ENCODE measurements around the gene RREB1. TPM values are rescaled to one million over a fixed set of nuclear protein-coding genes. Genes with fewer than 3 reads are reported as not detected.
A peak's percentile ranks its signal among the peaks of the same experiment; 100 is the strongest.
"Not testable (repeated sequence)": the region's sequence is repeated elsewhere in the genome, so short reads cannot be mapped to it uniquely, and the experiment has no call there.

The RREB1 gene
- total RNA-seq, 1 donor from 2014 or later: 57.6 TPM

- Mint-ChIP-seq H3K27me3 (ENCODE audit: unreplicated experiment) (peaks cover 18% of the 10 kb centered on the region), H3K27ac (ENCODE audit: unreplicated experiment) (no peak overlapping the region), H3K4me3 (ENCODE audit: unreplicated experiment) (peak overlapping the region; percentile 90), H3K36me3 (ENCODE audit: low read depth, unreplicated experiment) (peaks cover 6% of the 10 kb centered on the region), H3K4me1 (ENCODE audit: unreplicated experiment) (peaks cover 8% of the 10 kb centered on the region), H3K9me3 (ENCODE audit: unreplicated experiment) (no peaks in the 10 kb centered on the region)
- no peak for DNase-seq (ENCODE audit: low spot score)
- no peak for TF ChIP-seq CTCF (IDR thresholded peaks at IDR 0.05; ENCODE audit: unreplicated experiment)
Observed at GRCh38 chr6:7262746-7263518, 155.2 kb downstream of the RREB1 start.

DNA sequence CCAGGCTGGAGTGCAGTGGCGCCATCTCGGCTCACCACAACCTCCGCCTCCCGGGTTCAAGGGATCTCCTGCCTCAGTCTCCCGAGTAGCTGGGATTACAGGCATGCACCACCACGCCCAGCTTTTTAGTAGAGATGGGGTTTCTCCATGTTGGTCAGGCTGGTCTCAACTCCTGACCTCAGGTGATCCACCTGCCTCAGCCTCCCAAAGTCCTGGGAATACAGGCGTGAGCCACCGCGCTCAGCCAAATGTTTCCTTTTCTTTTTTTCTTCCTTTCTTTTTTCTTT is 155.7 kb downstream of the RREB1 start:
- not testable (repeated sequence) for H3K9me3 Mint-ChIP-seq (ENCODE audit: unreplicated experiment); H3K27ac Mint-ChIP-seq (ENCODE audit: unreplicated experiment); H3K4me1 Mint-ChIP-seq (ENCODE audit: unreplicated experiment); H3K4me3 Mint-ChIP-seq (ENCODE audit: unreplicated experiment); H3K36me3 Mint-ChIP-seq (ENCODE audit: low read depth, unreplicated experiment); DNase-seq (ENCODE audit: low spot score)
- H3K27me3 Mint-ChIP-seq (ENCODE audit: unreplicated experiment): peaks cover 18% of the 10 kb centered on the region

DNA sequence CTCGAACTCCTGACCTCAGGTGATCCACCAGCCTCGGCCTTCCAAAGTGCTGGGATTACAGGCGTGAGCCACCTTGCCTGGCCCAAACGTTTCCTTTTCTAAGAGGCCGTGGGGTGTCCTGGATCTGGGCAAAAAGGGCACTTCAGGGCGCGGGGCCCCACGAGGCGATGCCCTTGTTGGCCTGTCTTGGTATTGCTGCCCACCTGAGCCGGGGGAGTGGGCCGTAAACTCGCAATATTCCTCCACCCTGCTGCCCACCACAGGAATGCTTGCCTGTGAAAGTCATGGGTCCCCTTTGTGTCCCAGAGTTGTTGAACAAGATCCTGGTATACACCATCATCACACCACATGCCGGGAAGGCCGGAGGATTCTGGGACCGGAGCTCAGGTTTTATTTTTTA is 156.3 kb downstream of the RREB1 start:
- peaks cover 4% of the 10 kb centered on the region for H3K36me3 Mint-ChIP-seq (ENCODE audit: low read depth, unreplicated experiment)
- TF ChIP-seq CTCF (IDR thresholded peaks at IDR 0.05; ENCODE audit: unreplicated experiment): no peak
- H3K27ac Mint-ChIP-seq (ENCODE audit: unreplicated experiment): no peak overlapping the region
- DNase-seq (ENCODE audit: low spot score): no peak
- H3K4me3 Mint-ChIP-seq (ENCODE audit: unreplicated experiment): no peak overlapping the region
- H3K4me1 Mint-ChIP-seq (ENCODE audit: unreplicated experiment): peaks cover 8% of the 10 kb centered on the region
- no peaks in the 10 kb centered on the region for H3K9me3 Mint-ChIP-seq (ENCODE audit: unreplicated experiment)
- peaks cover 15% of the 10 kb centered on the region for H3K27me3 Mint-ChIP-seq (ENCODE audit: unreplicated experiment)

DNA sequence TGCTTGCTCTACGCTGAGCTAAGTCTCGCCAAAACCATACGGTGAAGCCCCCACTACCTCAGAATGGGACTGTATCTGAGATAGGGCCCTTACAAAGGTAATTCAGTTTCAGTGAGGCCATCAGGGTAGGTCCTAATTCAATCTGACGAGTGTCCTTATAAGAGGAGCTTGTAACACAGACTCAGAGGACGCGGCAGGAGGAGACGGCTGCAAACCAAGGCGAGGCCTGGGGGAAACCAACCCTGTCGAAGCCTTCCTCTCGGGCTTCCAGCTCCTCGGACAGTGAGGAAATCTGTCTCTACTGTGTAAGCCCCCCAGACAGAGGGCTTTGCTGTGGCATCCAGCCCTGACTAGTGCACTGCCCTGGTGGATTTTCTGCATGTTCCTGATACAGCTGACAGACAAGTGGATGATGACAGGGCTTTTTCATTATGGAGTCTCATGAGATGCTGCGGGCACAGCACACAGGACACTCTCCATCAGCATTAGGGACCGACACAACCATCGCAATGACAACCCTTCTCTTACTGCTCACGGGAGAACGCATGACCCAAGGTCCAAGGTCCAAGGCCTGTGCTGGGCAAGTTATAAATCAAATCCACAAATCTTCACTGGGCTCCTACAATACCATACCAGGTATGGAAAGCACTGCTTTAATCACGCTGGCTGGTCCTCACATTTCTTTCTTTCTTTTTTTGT is 157.1 kb downstream of the RREB1 start:
- H3K4me1 Mint-ChIP-seq (ENCODE audit: unreplicated experiment): peaks cover 8% of the 10 kb centered on the region
- no peak overlapping the region for H3K27ac Mint-ChIP-seq (ENCODE audit: unreplicated experiment)
- no peaks in the 10 kb centered on the region for H3K9me3 Mint-ChIP-seq (ENCODE audit: unreplicated experiment)
- H3K27me3 Mint-ChIP-seq (ENCODE audit: unreplicated experiment): peaks cover 8% of the 10 kb centered on the region
- no peak overlapping the region for H3K4me3 Mint-ChIP-seq (ENCODE audit: unreplicated experiment)
- H3K36me3 Mint-ChIP-seq (ENCODE audit: low read depth, unreplicated experiment): peaks cover 5% of the 10 kb centered on the region
- no peak for TF ChIP-seq CTCF (IDR thresholded peaks at IDR 0.05; ENCODE audit: unreplicated experiment)
- no peak for DNase-seq (ENCODE audit: low spot score)

- H3K4me3 Mint-ChIP-seq (ENCODE audit: unreplicated experiment); DNase-seq (ENCODE audit: low spot score); H3K27ac Mint-ChIP-seq (ENCODE audit: unreplicated experiment); H3K9me3 Mint-ChIP-seq (ENCODE audit: unreplicated experiment); H3K36me3 Mint-ChIP-seq (ENCODE audit: low read depth, unreplicated experiment); H3K4me1 Mint-ChIP-seq (ENCODE audit: unreplicated experiment); H3K27me3 Mint-ChIP-seq (ENCODE audit: unreplicated experiment): not testable (repeated sequence)
Observed at GRCh38 chr6:7265385-7265726, 157.6 kb downstream of the RREB1 start.

DNA sequence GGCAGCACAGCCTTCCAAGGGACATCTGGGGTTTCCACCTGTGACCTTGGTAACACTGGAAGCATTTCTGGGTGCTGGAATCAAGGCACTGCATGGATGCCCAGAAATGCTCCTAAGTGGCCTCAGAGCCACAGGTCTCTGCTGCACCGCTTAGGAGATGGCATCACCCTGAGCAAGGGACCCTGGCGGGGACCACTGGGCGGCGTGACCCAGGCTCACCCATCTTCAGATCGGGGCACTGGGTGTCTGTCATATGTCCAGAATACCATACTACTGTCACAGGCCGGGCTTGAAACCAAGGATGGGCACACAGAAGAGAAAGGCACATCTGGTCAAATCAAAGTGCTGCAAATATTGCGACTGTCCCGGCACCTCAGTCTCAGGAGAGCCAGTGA is 159.3 kb downstream of the RREB1 start:
- Mint-ChIP-seq H3K4me1 (ENCODE audit: unreplicated experiment) (peaks cover 3% of the 10 kb centered on the region), H3K27ac (ENCODE audit: unreplicated experiment) (no peak overlapping the region), H3K36me3 (ENCODE audit: low read depth, unreplicated experiment) (peaks cover 4% of the 10 kb centered on the region), H3K27me3 (ENCODE audit: unreplicated experiment) (peaks cover 10% of the 10 kb centered on the region), H3K4me3 (ENCODE audit: unreplicated experiment) (no peak overlapping the region), H3K9me3 (ENCODE audit: unreplicated experiment) (no peaks in the 10 kb centered on the region)
- TF ChIP-seq CTCF (IDR thresholded peaks at IDR 0.05; ENCODE audit: unreplicated experiment): no peak
- DNase-seq (ENCODE audit: low spot score): no peak

Measured in endothelial cell (in vitro differentiated cells).